ENCODE measurements around the gene NBPF1. TPM values are rescaled to one million over a fixed set of nuclear protein-coding genes. Genes with fewer than 3 reads are reported as not detected.
"Not testable (repeated sequence)": the region's sequence is repeated elsewhere in the genome, so short reads cannot be mapped to it uniquely, and the experiment has no call there.

Gene NBPF1
- total RNA-seq = 10 to 100 TPM; 15.5 to 55.0 TPM
- 1 to 10 TPM; 7.9 to 9.6 TPM for polyA plus RNA-seq
- long read RNA-seq, donor 1, partial matches to known transcripts = 8 of 15 reads
- long read RNA-seq, donor 1, other reads (novel, unspliced or antisense) = 6 of 15 reads
- long read RNA-seq, donor 2, partial matches to known transcripts = 5 of 18 reads
- long read RNA-seq, donor 2, other reads (novel, unspliced or antisense) = 9 of 18 reads

DNA sequence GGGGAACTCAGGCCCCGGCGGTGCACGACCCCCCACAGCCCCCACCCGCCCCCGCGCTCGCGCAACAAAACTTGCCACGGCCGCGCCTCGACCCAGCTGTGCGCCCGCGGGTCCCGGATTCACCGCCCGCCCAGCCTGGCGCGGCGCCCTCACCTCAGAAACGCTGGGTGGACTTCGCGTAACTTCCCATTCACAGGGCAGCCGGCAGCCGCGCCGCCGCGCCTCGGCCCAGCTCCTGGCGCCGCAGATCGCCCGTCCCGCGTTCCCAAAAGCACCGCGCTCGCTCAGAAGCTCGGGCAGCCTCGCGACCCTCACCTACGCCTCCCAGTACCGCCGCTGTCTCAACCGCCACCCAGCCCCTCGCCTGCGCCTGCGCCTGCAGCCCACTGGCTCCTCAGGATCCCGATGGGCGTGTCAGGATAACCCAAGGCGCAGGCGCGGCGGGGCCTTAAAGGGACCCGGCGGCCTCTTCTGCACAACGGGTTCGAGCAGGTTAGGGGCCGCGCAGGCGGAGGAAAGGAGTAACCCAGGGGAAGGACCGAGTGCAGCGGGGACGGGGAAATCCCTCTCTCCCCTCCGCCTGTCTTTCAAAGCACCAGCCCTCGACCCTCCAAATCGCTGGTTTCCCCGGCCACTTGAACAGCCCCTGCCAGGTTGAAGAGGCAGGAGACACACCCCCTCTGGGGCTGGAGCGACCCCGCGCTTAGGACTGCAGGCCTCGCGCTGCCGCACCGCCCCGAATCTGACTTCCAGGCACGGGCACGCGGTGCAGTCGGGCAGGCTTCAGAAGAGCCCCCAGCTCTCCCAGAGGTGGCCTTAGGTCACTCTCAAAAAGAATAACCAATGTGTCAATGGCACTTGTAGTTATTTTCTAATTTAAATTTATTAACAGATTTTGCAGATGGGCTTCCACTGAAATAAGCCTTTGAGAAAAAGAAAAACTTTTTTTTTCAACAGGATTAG lies at the start of gene NBPF1:
Gene NBPF1, minus strand, starts transcription at position 380 of the 963 bp plus-strand sequence.
- peak; percentile 97 to 99 for DNase-seq

DNA sequence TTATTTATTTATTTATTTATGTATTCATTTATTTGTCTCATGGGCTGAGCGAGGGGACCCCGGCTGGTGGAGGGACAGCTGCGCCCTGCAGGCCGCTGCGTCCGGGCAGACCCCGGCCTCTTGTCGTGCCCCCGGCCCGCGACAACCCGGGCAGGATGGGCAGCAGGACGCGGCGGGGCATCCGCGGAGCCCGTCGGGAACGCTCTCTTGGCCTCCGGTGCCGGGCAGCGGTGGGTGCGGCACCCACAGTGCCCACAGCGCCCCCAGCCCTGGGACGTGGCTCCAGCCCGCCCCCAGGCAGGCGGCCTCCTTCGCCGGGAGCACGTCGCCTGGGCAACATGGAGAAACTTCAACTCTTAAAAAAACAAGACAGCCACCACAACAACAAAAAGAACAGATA lies 44.9 kb upstream of the NBPF1 start:
- H3K27ac ChIP-seq (ENCODE audit: low read depth in 1 of 2, low read length in 2 of 2); H3K36me3 ChIP-seq (ENCODE audit: control insufficient read depth in 1 of 2, insufficient read depth in 2 of 2, low read length in 1 of 2); H3K4me1 ChIP-seq (ENCODE audit: control insufficient read depth in 1 of 2, insufficient read depth in 2 of 2, low read length in 2 of 2); H3K4me3 ChIP-seq (ENCODE audit: low read length in 2 of 2); DNase-seq; H3K27me3 ChIP-seq (ENCODE audit: control insufficient read depth in 1 of 2, insufficient read depth in 2 of 2, low read length in 1 of 2); H3K9me3 ChIP-seq (ENCODE audit: control insufficient read depth, low read length); intact Hi-C loops (cut with DNase I): not testable (repeated sequence)
- peak; percentile 73 for ATAC-seq (ENCODE audit: low FRiP score)
- 84 to 88% methylated on average over 13 to 17 of the region's 32 CpGs for WGBS, 2 donors

More for the DNA sequence above, at the start of gene NBPF1:
- Histone ChIP-seq H3K4me1 (ENCODE audit: control insufficient read depth in 1 of 2, insufficient read depth in 2 of 2, low read length in 2 of 2) (no peaks in the 10 kb centered on the region), H3K9me3 (ENCODE audit: control insufficient read depth, low read length) (no peaks in the 10 kb centered on the region), H3K36me3 (ENCODE audit: control insufficient read depth in 1 of 2, insufficient read depth in 2 of 2, low read length in 1 of 2) (no peaks in the 10 kb centered on the region), H3K27me3 (ENCODE audit: control insufficient read depth in 1 of 2, insufficient read depth in 2 of 2, low read length in 1 of 2) (no peaks in the 10 kb centered on the region), H3K4me3 (ENCODE audit: low read length in 2 of 2) (peak within 1 kb of the TSS; percentile 46 to 56), H3K27ac (ENCODE audit: low read depth in 1 of 2, low read length in 2 of 2) (peak within 1 kb of the TSS in 1 of 2 donors; percentile 48)
- ATAC-seq (ENCODE audit: low FRiP score) = peak; percentile 97
- WGBS, 2 donors = 0% methylated on average over 82 of the region's 82 CpGs
- intact Hi-C loops (cut with DNase I) = loop anchor here in 1 of 2 donors (10.0 kb wide), 1 partner anchor 311 kb away; the partner anchor contains the start of gene CROCC

DNA sequence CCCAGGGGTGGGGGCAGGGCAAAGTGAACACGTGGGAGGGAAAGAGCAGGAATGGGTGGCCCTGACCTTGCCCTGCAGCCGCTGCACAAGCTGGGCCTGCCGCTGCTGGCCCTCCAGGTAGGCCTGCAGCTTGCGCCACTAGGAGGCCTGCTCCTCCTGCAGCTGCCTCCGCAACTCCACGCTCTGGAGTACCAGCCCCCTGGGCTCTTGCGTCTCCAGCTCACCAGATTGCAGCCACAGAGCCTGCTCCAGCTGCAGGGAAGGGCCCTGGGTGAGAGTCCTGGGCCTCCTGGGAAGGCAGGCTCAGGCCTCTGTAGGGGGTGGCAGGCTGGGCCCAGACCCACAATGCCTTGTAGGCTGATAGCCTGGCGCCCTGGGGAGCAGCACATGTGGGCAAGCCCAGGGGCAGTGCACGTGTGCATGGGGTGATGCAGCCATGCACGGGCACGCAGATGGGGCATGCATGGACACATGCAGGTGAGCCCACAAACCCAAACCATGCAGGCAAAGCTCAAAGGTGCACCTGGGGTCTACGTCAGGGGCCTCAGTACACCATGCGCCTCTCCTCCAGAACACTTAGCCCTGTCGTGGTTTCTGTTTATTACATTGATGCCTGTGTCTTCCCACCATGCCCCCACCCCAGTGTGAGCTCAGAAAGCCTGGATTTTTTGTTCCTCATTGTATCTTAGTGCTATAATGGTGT lies 43.8 kb upstream of the NBPF1 start:
- DNase-seq; H3K27ac ChIP-seq (ENCODE audit: low read depth in 1 of 2, low read length in 2 of 2); H3K4me3 ChIP-seq (ENCODE audit: low read length in 2 of 2); H3K36me3 ChIP-seq (ENCODE audit: control insufficient read depth in 1 of 2, insufficient read depth in 2 of 2, low read length in 1 of 2); H3K9me3 ChIP-seq (ENCODE audit: control insufficient read depth, low read length); H3K4me1 ChIP-seq (ENCODE audit: control insufficient read depth in 1 of 2, insufficient read depth in 2 of 2, low read length in 2 of 2); H3K27me3 ChIP-seq (ENCODE audit: control insufficient read depth in 1 of 2, insufficient read depth in 2 of 2, low read length in 1 of 2); intact Hi-C loops (cut with DNase I): not testable (repeated sequence)
- 90 to 100% methylated on average over 1 to 2 of the region's 14 CpGs for WGBS, 2 donors
- peak; percentile 49 for ATAC-seq (ENCODE audit: low FRiP score)

DNA sequence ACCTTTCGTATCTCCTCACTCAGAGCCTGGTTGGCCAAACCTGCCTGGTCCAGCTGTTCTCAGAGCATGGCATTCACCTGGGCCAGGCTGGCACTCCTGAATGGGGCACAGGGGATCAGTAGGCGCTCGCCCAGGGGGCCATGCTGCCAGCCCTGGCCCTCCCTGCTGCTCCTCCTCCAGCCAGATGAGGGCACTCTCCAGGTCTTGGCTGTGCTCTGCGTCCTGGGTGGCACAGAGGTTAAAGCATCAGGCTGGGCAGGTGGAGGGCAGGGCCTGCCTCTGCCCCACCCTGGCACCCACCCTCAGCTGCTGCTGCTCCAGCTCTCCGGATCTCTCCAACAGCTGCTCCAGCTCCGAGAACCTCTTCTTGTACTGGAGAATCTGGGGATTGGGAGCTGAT lies 43.2 kb upstream of the NBPF1 start:
- H3K36me3 ChIP-seq (ENCODE audit: control insufficient read depth in 1 of 2, insufficient read depth in 2 of 2, low read length in 1 of 2); H3K4me1 ChIP-seq (ENCODE audit: control insufficient read depth in 1 of 2, insufficient read depth in 2 of 2, low read length in 2 of 2); H3K27ac ChIP-seq (ENCODE audit: low read depth in 1 of 2, low read length in 2 of 2); DNase-seq; H3K27me3 ChIP-seq (ENCODE audit: control insufficient read depth in 1 of 2, insufficient read depth in 2 of 2, low read length in 1 of 2); intact Hi-C loops (cut with DNase I); ATAC-seq (ENCODE audit: low FRiP score); H3K9me3 ChIP-seq (ENCODE audit: control insufficient read depth, low read length); H3K4me3 ChIP-seq (ENCODE audit: low read length in 2 of 2): not testable (repeated sequence)
- WGBS, 2 donors = no CpG with 5 or more reads among the region's 6 CpGs

DNA sequence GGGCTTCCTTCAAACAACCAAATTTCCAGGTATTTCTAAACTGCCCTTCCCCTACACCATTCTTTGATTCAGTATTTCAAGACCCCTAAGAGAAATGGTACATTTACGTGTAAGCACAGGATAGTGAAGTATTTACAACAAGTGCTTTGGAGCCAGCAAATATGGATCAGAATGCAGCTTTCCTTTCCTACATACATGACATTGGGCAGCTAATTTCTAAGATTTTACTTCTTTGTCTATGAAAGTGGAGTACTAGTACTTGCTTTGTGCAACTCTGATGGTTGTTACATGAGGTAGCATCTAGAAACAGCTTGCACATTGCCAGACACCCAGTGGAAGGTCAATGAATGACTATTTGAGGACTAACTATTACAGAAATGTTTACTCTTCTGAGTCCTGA lies 38.2 kb upstream of the NBPF1 start:
- H3K27ac ChIP-seq (ENCODE audit: low read depth in 1 of 2, low read length in 2 of 2); ATAC-seq (ENCODE audit: low FRiP score); H3K4me1 ChIP-seq (ENCODE audit: control insufficient read depth in 1 of 2, insufficient read depth in 2 of 2, low read length in 2 of 2); H3K9me3 ChIP-seq (ENCODE audit: control insufficient read depth, low read length); H3K36me3 ChIP-seq (ENCODE audit: control insufficient read depth in 1 of 2, insufficient read depth in 2 of 2, low read length in 1 of 2); DNase-seq; intact Hi-C loops (cut with DNase I); H3K27me3 ChIP-seq (ENCODE audit: control insufficient read depth in 1 of 2, insufficient read depth in 2 of 2, low read length in 1 of 2); H3K4me3 ChIP-seq (ENCODE audit: low read length in 2 of 2): not testable (repeated sequence)
- WGBS, 2 donors = 93 to 100% methylated on average over 1 of the region's 1 CpG

DNA sequence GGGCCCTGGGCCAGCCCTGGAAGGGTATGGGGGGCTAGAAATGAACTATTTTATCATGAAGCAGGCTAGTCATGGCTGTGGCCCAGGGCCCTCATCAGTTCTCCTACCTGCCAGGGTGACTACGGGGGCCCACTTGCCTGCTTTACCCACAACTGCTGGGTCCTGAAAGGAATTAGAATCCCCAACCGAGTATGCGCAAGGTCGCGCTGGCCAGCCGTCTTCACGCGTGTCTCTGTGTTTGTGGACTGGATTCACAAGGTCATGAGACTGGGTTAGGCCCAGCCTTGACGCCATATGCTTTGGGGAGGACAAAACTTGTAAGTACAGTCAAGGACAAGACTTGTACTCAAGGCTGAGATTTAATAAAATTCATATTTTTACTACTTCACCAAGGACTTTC lies 36.6 kb upstream of the NBPF1 start:
- H3K4me1 ChIP-seq (ENCODE audit: control insufficient read depth in 1 of 2, insufficient read depth in 2 of 2, low read length in 2 of 2); H3K4me3 ChIP-seq (ENCODE audit: low read length in 2 of 2); H3K36me3 ChIP-seq (ENCODE audit: control insufficient read depth in 1 of 2, insufficient read depth in 2 of 2, low read length in 1 of 2); H3K27ac ChIP-seq (ENCODE audit: low read depth in 1 of 2, low read length in 2 of 2); H3K9me3 ChIP-seq (ENCODE audit: control insufficient read depth, low read length); intact Hi-C loops (cut with DNase I); H3K27me3 ChIP-seq (ENCODE audit: control insufficient read depth in 1 of 2, insufficient read depth in 2 of 2, low read length in 1 of 2); ATAC-seq (ENCODE audit: low FRiP score): not testable (repeated sequence)
- WGBS, 2 donors = 81 to 83% methylated on average over 8 to 9 of the region's 9 CpGs
- DNase-seq = peak; percentile 24 to 63

DNA sequence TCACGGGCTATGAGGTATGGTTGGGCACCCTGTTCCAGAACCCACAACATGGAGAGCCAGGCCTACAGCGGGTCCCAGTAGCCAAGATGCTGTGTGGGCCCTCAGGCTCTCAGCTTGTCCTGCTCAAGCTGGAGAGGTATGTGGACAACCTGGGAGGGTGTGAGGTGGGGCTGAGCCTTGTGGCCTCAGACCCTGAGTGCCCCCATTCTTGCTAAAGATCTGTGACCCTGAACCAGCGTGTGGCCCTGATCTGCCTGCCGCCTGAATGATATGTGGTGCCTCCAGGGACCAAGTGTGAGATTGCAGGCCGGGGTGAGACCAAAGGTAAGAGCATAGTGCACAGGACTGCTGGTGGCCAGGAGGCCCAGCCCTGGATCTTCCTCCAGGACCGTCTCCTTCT lies 36.0 kb upstream of the NBPF1 start:
- H3K27ac ChIP-seq (ENCODE audit: low read depth in 1 of 2, low read length in 2 of 2); H3K4me1 ChIP-seq (ENCODE audit: control insufficient read depth in 1 of 2, insufficient read depth in 2 of 2, low read length in 2 of 2); ATAC-seq (ENCODE audit: low FRiP score); intact Hi-C loops (cut with DNase I); H3K4me3 ChIP-seq (ENCODE audit: low read length in 2 of 2); H3K36me3 ChIP-seq (ENCODE audit: control insufficient read depth in 1 of 2, insufficient read depth in 2 of 2, low read length in 1 of 2); H3K27me3 ChIP-seq (ENCODE audit: control insufficient read depth in 1 of 2, insufficient read depth in 2 of 2, low read length in 1 of 2); H3K9me3 ChIP-seq (ENCODE audit: control insufficient read depth, low read length): not testable (repeated sequence)
- WGBS, 2 donors = 93 to 100% methylated on average over 2 to 5 of the region's 6 CpGs
- peak; percentile 35 to 74 for DNase-seq

DNA sequence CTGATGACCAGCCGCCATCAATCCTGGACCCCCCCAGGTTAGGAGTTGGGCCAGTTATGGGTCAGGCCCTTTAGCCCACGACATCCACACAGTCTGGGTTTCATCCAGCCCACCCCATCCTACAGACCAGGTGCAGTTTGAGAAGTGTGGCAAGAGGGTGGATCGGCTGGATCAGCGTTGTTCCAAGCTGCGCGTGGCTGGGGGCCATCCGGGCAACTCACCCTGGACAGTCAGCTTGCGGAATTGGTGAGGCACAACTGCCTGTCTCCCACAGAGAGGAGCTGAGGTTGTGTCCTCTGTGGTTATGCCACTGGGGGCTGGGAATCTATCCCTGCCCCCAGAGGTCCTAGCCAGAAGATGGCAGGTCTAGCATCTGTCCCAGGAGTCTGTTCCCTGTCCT lies 35.4 kb upstream of the NBPF1 start:
- DNase-seq = peak; percentile 43 to 77
- ATAC-seq (ENCODE audit: low FRiP score); H3K27ac ChIP-seq (ENCODE audit: low read depth in 1 of 2, low read length in 2 of 2); H3K36me3 ChIP-seq (ENCODE audit: control insufficient read depth in 1 of 2, insufficient read depth in 2 of 2, low read length in 1 of 2); intact Hi-C loops (cut with DNase I); H3K9me3 ChIP-seq (ENCODE audit: control insufficient read depth, low read length); H3K27me3 ChIP-seq (ENCODE audit: control insufficient read depth in 1 of 2, insufficient read depth in 2 of 2, low read length in 1 of 2); H3K4me3 ChIP-seq (ENCODE audit: low read length in 2 of 2); H3K4me1 ChIP-seq (ENCODE audit: control insufficient read depth in 1 of 2, insufficient read depth in 2 of 2, low read length in 2 of 2): not testable (repeated sequence)
- WGBS, 2 donors = 94% methylated on average over 7 of the region's 8 CpGs; no CpG with 5 or more reads in 1 of the 2 donors

Measured in aorta (tissue), 5 donors.